ENCODE results near the gene RNF126.

GRCh38 chr19:676007-676338 lies 13.0 kb upstream of the RNF126 start:
- TF ChIP-seq CTCF (IDR thresholded peaks at IDR 0.05): no peak
- TF ChIP-seq POLR2A (IDR thresholded peaks at IDR 0.05): no peak

All from body of pancreas (tissue), 4 donors.